Psoas muscle (tissue), 8 donors: ENCODE results near the gene NOL9. TPM values are rescaled to one million over a fixed set of nuclear protein-coding genes. Genes with fewer than 3 reads are reported as not detected.

Source experiments
- ATAC-seq, 4 donors: fragments of 200-7000 bp; cut with Tn5 transposase; one replicate each; pipeline ENCODE4 v1.9.1; 2020; ENCODE audit warnings: moderate library complexity in 3 of 4, mild to moderate bottlenecking in 2 of 4
- DNase-seq, 2 donors: peaks; one replicate each; pipeline ENCODE4 v3.0.0-alpha.2; 2020
- H3K27ac ChIP-seq: fragments of 200-600 bp; one replicate; pipeline ENCODE4 v1.8.0; 2022
- H3K27me3 ChIP-seq, 3 donors: fragments of 200-600 bp in 1 of 3; one replicate each; pipeline versions ENCODE4 v1.6.1 to v1.8.0; 2013 to 2022; ENCODE audit warnings: low read length in 2 of 3, mild to moderate bottlenecking in 2 of 3, moderate library complexity in 1 of 3; ENCODE audit not compliant: insufficient read depth in 3 of 3
- H3K36me3 ChIP-seq, 2 donors: fragments of 200-600 bp in 1 of 2; one replicate each; pipeline versions ENCODE4 v1.6.1 to v1.8.0; 2013 to 2022; ENCODE audit warnings: low read depth in 1 of 2, mild to moderate bottlenecking in 1 of 2, moderate library complexity in 1 of 2; ENCODE audit not compliant: insufficient read depth in 1 of 2
- H3K4me1 ChIP-seq: fragments of 200-600 bp; one replicate; pipeline ENCODE4 v1.8.0; 2022
- H3K4me3 ChIP-seq: fragments of 200-600 bp; one replicate; pipeline ENCODE4 v1.8.0; 2022; ENCODE audit warnings: mild to moderate bottlenecking
- H3K9me3 ChIP-seq: fragments of 200-600 bp; one replicate; pipeline ENCODE4 v1.8.0; 2022
- WGBS, 3 donors: extraction: QIAGEN DNeasy Blood & Tissue Kit; methylation state at CpG; one replicate each; pipeline versions ENCODE4 v1.1.6 to v1.1.7; 2013; 5-methylcytosine and 5-hydroxymethylcytosine counted together
- intact Hi-C, 2 donors: fragments of 100-400 bp; cut with DNase I; formaldehyde crosslinking; loops; one replicate each; pipeline versions ENCODE4 v1.11.0 to v1.14.2; 2022
- polyA plus RNA-seq, 3 donors: library from polyadenylated mRNA; stranded (reverse); fragments of 200-250 nt; gene quantifications; one replicate each; pipeline ENCODE4 v1.2.3, GENCODE V29; 2013
- total RNA-seq, 4 donors: library from RNA; stranded (reverse); fragmentation: NEBNext Ultra II Directional in 2 of 4; extraction: Animal tissue kit (Norgen Biotek cat#: 25700) in 2 of 4; gene quantifications; one replicate each; pipeline versions ENCODE4 v1.2.1 to v1.2.4, GENCODE V29; 2021 to 2023
- TF ChIP-seq, protein P1 (sequence below): fragments of 200-600 bp; IDR thresholded peaks from one replicate; pipeline ENCODE4 v1.8.0; 2022; ENCODE audit warnings: antibody characterized with exemption
- donor health status: healthy with polysubstance abuse.
- donor health status: DM: no; HTN: no; CAD: no; lungs with moderate emphysema.
- donor health status: Bipolar disorder and iron deficiency.
- donor health status: healthy.
- donor health status: DM: yes; HTN: yes; CAD: no.
- donor health status: DM: no; HTN: no; CAD: no.
- donor health status: DM: no; HTN: no; CAD: no.
- donor health status: DM: yes; HTN: yes; CAD: no.

NOL9 gene
- total and polyA plus RNA-seq, 7 donors, result 5.0 to 26.1 (median 17.1) TPM

DNA sequence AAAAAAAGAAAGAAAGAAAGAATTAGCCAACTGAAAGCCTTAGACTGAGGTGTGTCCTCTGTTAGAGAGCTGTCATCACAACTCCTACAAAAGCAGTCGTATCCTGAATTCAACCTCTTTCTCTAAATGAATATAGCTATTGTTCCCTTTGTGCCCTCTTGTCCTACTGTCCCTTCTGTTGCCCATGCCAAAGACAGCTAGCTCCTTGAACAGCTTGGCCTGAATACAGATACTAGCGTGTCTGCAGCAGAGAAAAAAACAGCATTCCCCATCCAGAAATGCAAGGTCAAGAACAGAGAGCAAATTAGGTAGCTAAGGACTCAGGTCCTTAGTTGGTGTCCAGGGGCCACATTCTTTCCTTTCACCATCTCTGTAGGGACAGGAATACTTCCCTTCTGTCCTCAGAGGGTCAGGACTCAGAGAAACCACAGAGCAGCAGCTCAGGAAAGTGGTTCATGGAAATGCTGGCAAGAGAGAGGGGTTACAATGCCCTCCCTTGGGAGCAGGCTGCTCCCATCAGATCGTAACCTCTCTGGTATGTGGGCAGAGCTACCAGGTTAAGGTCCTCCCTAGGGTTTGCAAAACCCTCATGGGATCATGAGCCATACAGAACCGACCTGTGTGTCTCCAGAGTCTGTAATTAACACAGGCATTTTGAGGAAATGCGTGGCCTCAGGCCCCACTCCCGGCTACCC, 23.7 kb upstream of the NOL9 start:
- H3K36me3 ChIP-seq, result peaks cover 0 to 8% of the 10 kb centered on the region in 2 donors
- H3K9me3 ChIP-seq, result no peaks in the 10 kb centered on the region
- no peaks in the 10 kb centered on the region for H3K27me3 ChIP-seq
- intact Hi-C loops, result no loop called here
- peaks cover 20% of the 10 kb centered on the region for H3K4me1 ChIP-seq
- TF ChIP-seq, protein P1, sequence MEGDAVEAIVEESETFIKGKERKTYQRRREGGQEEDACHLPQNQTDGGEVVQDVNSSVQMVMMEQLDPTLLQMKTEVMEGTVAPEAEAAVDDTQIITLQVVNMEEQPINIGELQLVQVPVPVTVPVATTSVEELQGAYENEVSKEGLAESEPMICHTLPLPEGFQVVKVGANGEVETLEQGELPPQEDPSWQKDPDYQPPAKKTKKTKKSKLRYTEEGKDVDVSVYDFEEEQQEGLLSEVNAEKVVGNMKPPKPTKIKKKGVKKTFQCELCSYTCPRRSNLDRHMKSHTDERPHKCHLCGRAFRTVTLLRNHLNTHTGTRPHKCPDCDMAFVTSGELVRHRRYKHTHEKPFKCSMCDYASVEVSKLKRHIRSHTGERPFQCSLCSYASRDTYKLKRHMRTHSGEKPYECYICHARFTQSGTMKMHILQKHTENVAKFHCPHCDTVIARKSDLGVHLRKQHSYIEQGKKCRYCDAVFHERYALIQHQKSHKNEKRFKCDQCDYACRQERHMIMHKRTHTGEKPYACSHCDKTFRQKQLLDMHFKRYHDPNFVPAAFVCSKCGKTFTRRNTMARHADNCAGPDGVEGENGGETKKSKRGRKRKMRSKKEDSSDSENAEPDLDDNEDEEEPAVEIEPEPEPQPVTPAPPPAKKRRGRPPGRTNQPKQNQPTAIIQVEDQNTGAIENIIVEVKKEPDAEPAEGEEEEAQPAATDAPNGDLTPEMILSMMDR, result no peak
- DNase-seq, result no peak
- no peak overlapping the region for H3K27ac ChIP-seq
- ATAC-seq, result no peak
- 66 to 81% (median 73%) methylated on average over 6 of the region's 6 CpGs for WGBS, 3 donors
- H3K4me3 ChIP-seq, result no peak overlapping the region

DNA sequence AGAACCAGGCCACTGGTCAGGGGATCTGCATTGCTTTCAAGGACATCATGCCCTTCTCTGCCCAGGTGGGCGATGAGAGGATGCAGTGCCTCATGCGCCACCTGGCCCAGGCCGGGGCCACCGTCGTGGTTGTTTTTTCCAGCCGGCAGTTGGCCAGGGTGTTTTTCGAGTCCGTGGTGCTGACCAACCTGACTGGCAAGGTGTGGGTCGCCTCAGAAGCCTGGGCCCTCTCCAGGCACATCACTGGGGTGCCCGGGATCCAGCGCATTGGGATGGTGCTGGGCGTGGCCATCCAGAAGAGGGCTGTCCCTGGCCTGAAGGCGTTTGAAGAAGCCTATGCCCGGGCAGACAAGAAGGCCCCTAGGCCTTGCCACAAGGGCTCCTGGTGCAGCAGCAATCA, 20.5 kb upstream of the NOL9 start:
- TF ChIP-seq, protein P1, result no peak
- no peak overlapping the region for H3K27ac ChIP-seq
- WGBS, 3 donors, result 79 to 86% (median 84%) methylated on average over 14 of the region's 14 CpGs
- H3K36me3 ChIP-seq, result no peaks in the 10 kb centered on the region
- H3K4me3 ChIP-seq, result no peak overlapping the region
- DNase-seq (no peak), ATAC-seq (no peak)
- H3K27me3 ChIP-seq, result no peaks in the 10 kb centered on the region
- H3K4me1 ChIP-seq, result no peaks in the 10 kb centered on the region
- H3K9me3 ChIP-seq, result no peaks in the 10 kb centered on the region
- intact Hi-C loops, result no loop called here

DNA sequence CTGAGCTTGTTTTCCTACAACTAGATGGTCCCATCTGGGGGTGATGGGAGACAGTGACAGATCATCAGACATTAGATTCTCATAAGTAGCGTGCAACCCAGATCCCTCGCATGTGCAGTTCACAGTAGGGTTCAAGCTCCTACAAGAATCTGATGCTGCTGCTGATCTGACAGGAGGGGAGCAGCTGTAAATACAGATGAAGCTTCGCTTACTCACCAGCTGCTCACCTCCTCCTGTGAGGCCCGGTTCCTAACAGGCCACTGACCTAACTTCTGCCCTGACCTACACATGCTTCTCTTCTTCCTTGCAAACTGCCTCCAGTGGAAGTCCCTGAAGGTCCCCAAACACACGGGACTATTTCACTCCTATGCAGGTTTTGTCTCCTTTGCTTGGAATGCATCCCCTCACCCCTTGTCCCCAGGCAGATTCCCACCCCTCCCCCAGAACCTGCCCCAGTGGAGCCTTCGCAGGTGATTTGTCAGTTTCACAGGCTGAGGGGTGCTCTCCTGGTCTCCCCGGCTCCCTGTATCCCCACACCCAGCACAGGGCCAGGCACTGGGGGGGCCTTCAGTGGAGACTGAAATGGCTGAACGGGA, 19.8 kb upstream of the NOL9 start:
- intact Hi-C loops, result no loop called here
- no peak overlapping the region for H3K27ac ChIP-seq
- 78 to 87% (median 81%) methylated on average over 8 of the region's 8 CpGs for WGBS, 3 donors
- DNase-seq (no peak), ATAC-seq (no peak)
- H3K4me3 ChIP-seq, result no peak overlapping the region
- H3K9me3 ChIP-seq, result no peaks in the 10 kb centered on the region
- no peaks in the 10 kb centered on the region for H3K4me1 ChIP-seq
- no peaks in the 10 kb centered on the region for H3K36me3 ChIP-seq
- TF ChIP-seq, protein P1, result no peak
- no peaks in the 10 kb centered on the region for H3K27me3 ChIP-seq

DNA sequence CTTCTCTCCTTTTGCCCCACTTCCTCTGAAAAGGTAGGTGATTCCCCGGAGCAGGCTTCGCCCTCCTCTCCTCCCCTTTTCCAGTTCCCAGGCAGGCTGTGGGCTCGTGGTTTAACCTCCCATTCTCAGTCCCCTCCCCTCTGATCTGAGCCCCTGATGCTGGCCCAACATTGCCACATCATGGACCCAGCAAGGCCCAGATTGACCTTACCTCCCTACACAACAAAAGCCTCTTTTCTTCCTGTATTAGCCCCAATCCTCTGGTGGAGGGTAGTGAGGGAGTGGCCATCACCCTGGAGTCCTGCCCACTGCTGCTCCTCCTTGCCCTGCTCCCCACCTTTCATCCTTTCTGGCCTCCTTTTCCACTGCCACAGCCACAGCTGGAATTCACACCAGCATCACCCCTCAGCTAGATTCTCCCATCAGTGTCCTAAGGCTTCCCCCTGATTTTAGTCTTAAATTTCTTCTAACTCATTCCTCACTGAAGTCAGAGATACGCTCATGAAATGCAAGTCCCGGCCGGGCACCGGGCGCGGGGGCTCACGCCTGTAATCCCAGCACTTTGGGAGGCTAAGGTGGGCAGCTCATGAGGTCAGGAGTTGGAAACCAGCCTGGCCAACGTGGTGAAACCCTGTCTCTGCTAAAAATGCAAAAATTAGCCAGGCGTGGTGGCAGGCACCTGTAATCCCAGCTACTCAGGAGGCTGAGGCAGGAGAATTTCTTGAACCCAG, 18.5 kb upstream of the NOL9 start:
- ATAC-seq (no peak), DNase-seq (no peak)
- no peak overlapping the region for H3K4me3 ChIP-seq
- H3K36me3 ChIP-seq, result no peaks in the 10 kb centered on the region
- H3K27ac ChIP-seq, result no peak overlapping the region
- TF ChIP-seq, protein P1, result no peak
- no peaks in the 10 kb centered on the region for H3K9me3 ChIP-seq
- H3K27me3 ChIP-seq, result no peaks in the 10 kb centered on the region
- intact Hi-C loops, result no loop called here
- no peaks in the 10 kb centered on the region for H3K4me1 ChIP-seq
- WGBS, 3 donors, result 71 to 82% (median 80%) methylated on average over 12 of the region's 12 CpGs
